Keratinocyte (primary cell): ENCODE measurements around the gene NUAK2. TPM values are rescaled to one million over a fixed set of nuclear protein-coding genes. Genes with fewer than 3 reads are reported as not detected.

Source experiments
- DNase-seq: peaks from one replicate; pipeline ENCODE4 v3.0.0-alpha.2; 2011; ENCODE audit warnings: low read depth, missing footprints, low spot score
- FAIRE-seq: peaks from 2 replicates; lab custom pipeline; 2011; peaks lifted over from hg19 to GRCh38; lab: Jason Lieb, UNC
- H2AFZ ChIP-seq: 2 replicates; pipeline ENCODE4 v1.6.0; 2012; ENCODE audit warnings: low read length, control low read depth, inconsistent platforms; ENCODE audit not compliant: control insufficient read depth
- H3K27ac ChIP-seq: 2 replicates; pipeline ENCODE4 v1.5.1; 2011; ENCODE audit warnings: low read length; ENCODE audit not compliant: control insufficient read depth, insufficient read depth
- H3K27me3 ChIP-seq: 3 replicates; pipeline ENCODE4 v1.6.0; 2011; ENCODE audit warnings: low read length; ENCODE audit not compliant: control insufficient read depth, insufficient read depth; ENCODE audit errors: extremely low read depth
- H3K36me3 ChIP-seq, 2 experiments: 2 replicates in 1 of 2; 3 replicates in 1 of 2; pipeline ENCODE4 v1.5.1; 2011; ENCODE audit warnings: low read length in 2 of 2, mild to moderate bottlenecking in 1 of 2; ENCODE audit not compliant: control insufficient read depth in 2 of 2, insufficient read depth in 2 of 2; ENCODE audit errors: extremely low read depth in 1 of 2
- H3K4me1 ChIP-seq: 3 replicates; pipeline ENCODE4 v1.5.1; 2011; ENCODE audit warnings: low read length; ENCODE audit not compliant: control insufficient read depth, insufficient read depth; ENCODE audit errors: extremely low read depth
- H3K4me2 ChIP-seq: 3 replicates; pipeline ENCODE4 v1.6.0; 2011; ENCODE audit warnings: low read depth, low read length; ENCODE audit not compliant: control insufficient read depth, insufficient read depth; ENCODE audit errors: extremely low read depth
- H3K4me3 ChIP-seq, 3 experiments: fragments of 200-600 bp in 1 of 3; sonication (generic) in 1 of 3; 2 replicates in 2 of 3; 3 replicates in 1 of 3; pipeline ENCODE4 v1.5.1; 2011 to 2016; ENCODE audit warnings: low read length in 3 of 3, mild to moderate bottlenecking in 3 of 3, control low read depth in 2 of 3, inconsistent platforms in 1 of 3, low read depth in 1 of 3, mixed read lengths in 1 of 3, mixed run types in 1 of 3, moderate library complexity in 1 of 3; ENCODE audit not compliant: control insufficient read depth in 2 of 3, insufficient read depth in 2 of 3; ENCODE audit errors: extremely low read depth in 1 of 3
- H3K79me2 ChIP-seq: 2 replicates; pipeline ENCODE4 v1.6.0; 2012; ENCODE audit warnings: low read length; ENCODE audit not compliant: control insufficient read depth, insufficient read depth
- H3K9ac ChIP-seq: 3 replicates; pipeline ENCODE4 v1.6.0; 2011; ENCODE audit warnings: low read length; ENCODE audit not compliant: control insufficient read depth, insufficient read depth; ENCODE audit errors: extremely low read depth
- H3K9me1 ChIP-seq: 3 replicates; pipeline ENCODE4 v1.6.0; 2011; ENCODE audit warnings: low read length; ENCODE audit not compliant: control insufficient read depth, insufficient read depth; ENCODE audit errors: extremely low read depth
- H3K9me3 ChIP-seq: 2 replicates; pipeline ENCODE4 v1.5.1; 2012; ENCODE audit warnings: low read depth, low read length; ENCODE audit not compliant: control insufficient read depth
- H4K20me1 ChIP-seq: 3 replicates; pipeline ENCODE4 v1.6.0; 2011; ENCODE audit warnings: low read length; ENCODE audit not compliant: control insufficient read depth, insufficient read depth; ENCODE audit errors: extremely low read depth
- EZH2 ChIP-seq: IDR thresholded peaks from one replicate; pipeline ENCODE4 v1.6.1; 2012; ENCODE audit warnings: inconsistent platforms, mild to moderate bottlenecking, low read length, moderate library complexity
- dilution Hi-C: fragments of 300-500 bp; cut with MboI; formaldehyde crosslinking; loops from one replicate; pipeline ENCODE4 v1.7.0; 2020; ENCODE audit warnings: low sequenced_read_pairs; ENCODE audit not compliant: extremely low pct_ligation_motif_present
- polyA plus RNA-seq, 5 experiments: library from polyadenylated mRNA; depleted of rRNA in 3 of 5; stranded (reverse) in 3 of 5; stranded (forward) in 1 of 5; unstranded in 1 of 5; fragments of >200 nt; gene quantifications; 1 replicate in 1 of 5; 2 replicates in 3 of 5; 3 replicates in 1 of 5; pipeline versions ENCODE4 v1.2.1 to v1.2.3, GENCODE V29; 2011 to 2012; ENCODE audit warnings: missing spikeins in 2 of 5, low read depth in 1 of 5, low replicate concordance in 1 of 5
- TF ChIP-seq, protein P1 (sequence below), 3 experiments: IDR thresholded peaks in 1 of 3; conservative IDR thresholded peaks in 1 of 3; optimal IDR thresholded peaks in 1 of 3; 2 replicates in 2 of 3; 3 replicates in 1 of 3; pipeline versions ENCODE3 to v1.5.1; 2011; ENCODE audit warnings: low read length in 3 of 3, mild to moderate bottlenecking in 3 of 3, moderate library complexity in 2 of 3, control low read depth in 1 of 3, inconsistent platforms in 1 of 3; ENCODE audit not compliant: insufficient read depth in 2 of 3; ENCODE audit errors: extremely low read depth in 1 of 3

Gene NUAK2
- polyA plus RNA-seq, 1 donor (not counting 4 experiments of a cell fraction or from before 2014, with no cell fraction given): 3.9 TPM

DNA sequence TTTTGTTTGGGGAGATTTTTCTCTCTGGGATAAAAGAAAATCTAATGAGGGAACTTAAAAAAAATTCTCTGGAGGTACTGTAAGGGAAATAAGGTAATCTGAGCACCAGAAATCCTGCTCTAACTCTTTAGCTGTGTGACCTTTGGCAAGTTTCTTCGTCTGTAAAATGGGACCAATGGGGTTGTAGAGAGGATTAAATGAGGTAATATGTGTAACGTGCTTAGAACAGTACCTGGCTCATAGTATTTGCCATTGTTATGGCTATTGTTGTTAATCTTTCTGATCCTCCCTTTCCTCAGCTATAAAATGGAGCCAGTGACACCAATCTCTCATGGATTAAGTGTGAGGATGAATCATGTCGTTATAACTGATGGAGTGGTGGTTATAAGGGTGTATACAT lies 36.0 kb upstream of the NUAK2 start:
- no peaks in the 10 kb centered on the region for H3K4me1 ChIP-seq
- no peak for DNase-seq
- peaks cover 12% of the 10 kb centered on the region for H3K27me3 ChIP-seq
- dilution Hi-C loops: no loop called here
- no peaks in the 10 kb centered on the region for H4K20me1 ChIP-seq
- no peaks in the 10 kb centered on the region for H3K36me3 ChIP-seq
- no peaks in the 10 kb centered on the region for H3K9me3 ChIP-seq
- TF ChIP-seq EZH2: no peak
- TF ChIP-seq, protein P1, sequence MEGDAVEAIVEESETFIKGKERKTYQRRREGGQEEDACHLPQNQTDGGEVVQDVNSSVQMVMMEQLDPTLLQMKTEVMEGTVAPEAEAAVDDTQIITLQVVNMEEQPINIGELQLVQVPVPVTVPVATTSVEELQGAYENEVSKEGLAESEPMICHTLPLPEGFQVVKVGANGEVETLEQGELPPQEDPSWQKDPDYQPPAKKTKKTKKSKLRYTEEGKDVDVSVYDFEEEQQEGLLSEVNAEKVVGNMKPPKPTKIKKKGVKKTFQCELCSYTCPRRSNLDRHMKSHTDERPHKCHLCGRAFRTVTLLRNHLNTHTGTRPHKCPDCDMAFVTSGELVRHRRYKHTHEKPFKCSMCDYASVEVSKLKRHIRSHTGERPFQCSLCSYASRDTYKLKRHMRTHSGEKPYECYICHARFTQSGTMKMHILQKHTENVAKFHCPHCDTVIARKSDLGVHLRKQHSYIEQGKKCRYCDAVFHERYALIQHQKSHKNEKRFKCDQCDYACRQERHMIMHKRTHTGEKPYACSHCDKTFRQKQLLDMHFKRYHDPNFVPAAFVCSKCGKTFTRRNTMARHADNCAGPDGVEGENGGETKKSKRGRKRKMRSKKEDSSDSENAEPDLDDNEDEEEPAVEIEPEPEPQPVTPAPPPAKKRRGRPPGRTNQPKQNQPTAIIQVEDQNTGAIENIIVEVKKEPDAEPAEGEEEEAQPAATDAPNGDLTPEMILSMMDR (optimal IDR thresholded peaks at IDR 0.05 in 1 of 3, IDR thresholded peaks at IDR 0.05 in 1 of 3, conservative IDR thresholded peaks at IDR 0.05 in 1 of 3; ENCODE audit: extremely low read depth in 1 of 3, insufficient read depth in 2 of 3, low read length in 3 of 3): no peak
- no peak overlapping the region for H3K9ac ChIP-seq
- no peak overlapping the region for H3K4me3 ChIP-seq
- no peak overlapping the region for H2AFZ ChIP-seq
- no peak for FAIRE-seq
- no peak overlapping the region for H3K27ac ChIP-seq
- H3K79me2 ChIP-seq: no peaks in the 10 kb centered on the region
- H3K4me2 ChIP-seq: no peak overlapping the region
- H3K9me1 ChIP-seq: no peaks in the 10 kb centered on the region

DNA sequence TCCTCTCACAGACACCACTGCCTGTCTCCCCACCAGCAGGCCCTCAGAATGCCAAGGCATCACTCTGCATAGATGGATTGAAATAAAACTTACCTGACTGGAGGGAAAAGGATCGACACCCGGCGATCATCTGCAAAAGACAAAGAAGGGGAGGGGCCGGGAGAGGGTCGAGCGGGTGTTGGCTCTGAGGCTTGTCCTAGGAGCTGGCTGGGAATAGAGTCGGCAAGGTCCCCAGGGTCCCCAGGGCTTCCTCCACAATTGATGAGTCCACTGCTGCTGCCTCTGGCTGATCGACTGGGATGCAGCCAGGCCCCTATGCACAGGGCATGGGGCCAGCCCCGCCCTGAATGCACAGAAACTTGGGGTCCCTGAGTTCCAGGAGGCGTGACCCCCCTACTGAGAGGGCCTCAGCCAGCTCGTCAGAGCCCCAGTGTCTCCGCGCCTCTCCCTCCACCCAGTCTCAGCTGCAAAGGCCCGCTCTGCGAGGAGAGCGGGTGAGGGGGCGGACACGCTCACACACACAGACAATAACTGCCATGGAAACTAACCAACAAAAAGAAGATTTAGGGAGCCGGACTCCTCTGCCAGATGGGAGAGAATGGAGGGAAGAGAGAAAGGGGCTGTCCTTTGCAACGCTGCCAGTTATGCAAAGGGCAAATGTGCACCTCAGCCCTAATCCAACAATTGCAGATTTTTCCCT lies 35.0 kb upstream of the NUAK2 start, which contains the start of gene KLHDC8A:
Gene KLHDC8A, minus strand, starts transcription at position 483 of the 700 bp plus-strand sequence. CDS start 13,318 bp downstream, outside the sequence.
- H3K4me2 ChIP-seq: no peak within 1 kb of the TSS
- dilution Hi-C loops: no loop called here
- no peak within 1 kb of the TSS for H3K27ac ChIP-seq
- DNase-seq (no peak), FAIRE-seq (no peak)
- no peaks in the 10 kb centered on the region for H3K9me3 ChIP-seq
- H3K36me3 ChIP-seq: no peaks in the 10 kb centered on the region
- no peak for TF ChIP-seq EZH2
- TF ChIP-seq, protein P1 (optimal IDR thresholded peaks at IDR 0.05 in 1 of 3, IDR thresholded peaks at IDR 0.05 in 1 of 3, conservative IDR thresholded peaks at IDR 0.05 in 1 of 3; ENCODE audit: extremely low read depth in 1 of 3, insufficient read depth in 2 of 3, low read length in 3 of 3): no peak
- H3K9ac ChIP-seq: no peak within 1 kb of the TSS
- peaks cover 12% of the 10 kb centered on the region for H3K27me3 ChIP-seq
- H4K20me1 ChIP-seq: no peaks in the 10 kb centered on the region
- H3K4me1 ChIP-seq: no peaks in the 10 kb centered on the region
- H2AFZ ChIP-seq: no peak within 1 kb of the TSS
- H3K79me2 ChIP-seq: no peaks in the 10 kb centered on the region
- H3K9me1 ChIP-seq: no peaks in the 10 kb centered on the region
- no peak within 1 kb of the TSS for H3K4me3 ChIP-seq
